K562 (cell line): ENCODE results near the gene TSPAN15. TPM values are rescaled to one million over a fixed set of nuclear protein-coding genes. Genes with fewer than 3 reads are reported as not detected.

Experiments
- COPS2 ChIP-seq: fragments of 450-650 bp; conservative IDR thresholded peaks from 2 replicates; pipeline ENCODE4 v1.6.1; 2016; ENCODE audit warnings: mild to moderate bottlenecking, moderate library complexity
- CTCF ChIP-seq, 3 experiments: IDR thresholded peaks in 2 of 3; conservative IDR thresholded peaks in 1 of 3; 2 replicates each; pipeline ENCODE4 v1.5.1; 2011 to 2012; ENCODE audit warnings: low read length in 3 of 3, mild to moderate bottlenecking in 3 of 3, control low read depth in 2 of 3, improper control_type of control experiment in 1 of 3, inconsistent platforms in 1 of 3, low read depth in 1 of 3, mixed read lengths in 1 of 3, moderate library complexity in 1 of 3; ENCODE audit not compliant: insufficient read depth in 2 of 3
- JUNB ChIP-seq: fragments of 450-650 bp; formaldehyde crosslinking; conservative IDR thresholded peaks from 2 replicates; pipeline ENCODE4 v1.4.0; 2020; ENCODE audit warnings: mild to moderate bottlenecking
- KAT7 ChIP-seq: sonication (generic); formaldehyde crosslinking; IDR thresholded peaks from 2 replicates; pipeline ENCODE4 v1.8.0; 2022; ENCODE audit warnings: missing genetic modification reagents, mild to moderate bottlenecking, borderline replicate concordance
- RAD21 ChIP-seq, 2 experiments: fragments of 250-450 bp in 1 of 2; fragments of 450-650 bp in 1 of 2; sonication (Bioruptor Pico) in 1 of 2; formaldehyde crosslinking in 1 of 2; IDR thresholded peaks in 1 of 2; conservative IDR thresholded peaks in 1 of 2; 2 replicates each; pipeline versions ENCODE4 v1.4.0 to v1.8.0; 2020 to 2022; ENCODE audit warnings: mild to moderate bottlenecking in 2 of 2, moderate library complexity in 1 of 2
- RBBP5 ChIP-seq: fragments of 200-600 bp; sonication (generic); IDR thresholded peaks from 2 replicates; pipeline ENCODE4 v1.6.1; 2012; ENCODE audit warnings: borderline replicate concordance, mild to moderate bottlenecking, low read length, control low read depth, inconsistent platforms; ENCODE audit not compliant: insufficient read depth, poor library complexity, severe bottlenecking
- REST ChIP-seq, 2 experiments: fragments of 450-650 bp; formaldehyde crosslinking in 1 of 2; IDR thresholded peaks; 2 replicates each; pipeline versions ENCODE4 v1.4.0 to v1.6.1; 2014 to 2020; ENCODE audit warnings: mild to moderate bottlenecking in 2 of 2, borderline replicate concordance in 1 of 2, low read depth in 1 of 2
- SMC3 ChIP-seq: conservative IDR thresholded peaks from 2 replicates; pipeline ENCODE4 v1.6.1; 2011; ENCODE audit warnings: low read depth, low read length, improper control_type of control experiment; ENCODE audit not compliant: insufficient read depth
- SNRNP70 ChIP-seq: fragments of 200-400 bp; formaldehyde crosslinking; optimal IDR thresholded peaks from 2 replicates; pipeline ENCODE3; 2017; ENCODE audit warnings: low read depth, low read length
- SRSF1 ChIP-seq: fragments of 200-400 bp; formaldehyde crosslinking; IDR thresholded peaks from 2 replicates; pipeline ENCODE4 v1.6.1; 2017; ENCODE audit warnings: mild to moderate bottlenecking, low read depth, low read length, moderate library complexity
- TEAD1 ChIP-seq, 2 experiments: fragments of 450-650 bp in 1 of 2; sonication (generic) in 1 of 2; formaldehyde crosslinking; IDR thresholded peaks; 2 replicates each; pipeline versions ENCODE4 v1.4.0 to v1.8.0; 2020 to 2022; ENCODE audit warnings: mild to moderate bottlenecking in 2 of 2, missing genetic modification reagents in 1 of 2
- USF1 ChIP-seq: sonication (generic); formaldehyde crosslinking; IDR thresholded peaks from 2 replicates; pipeline ENCODE4 v1.9.0; 2022; ENCODE audit warnings: mild to moderate bottlenecking, missing genetic modification reagents
- ZBTB7A ChIP-seq: IDR thresholded peaks from 2 replicates; pipeline ENCODE4 v1.6.1; 2011; ENCODE audit warnings: low read depth, mild to moderate bottlenecking, low read length, moderate library complexity, borderline replicate concordance; ENCODE audit not compliant: control insufficient read depth
- ZEB2 ChIP-seq: fragments of 450-650 bp; IDR thresholded peaks from 2 replicates; pipeline ENCODE4 v1.6.1; 2016
- ZNF79 ChIP-seq: fragments of 250-450 bp; sonication (Bioruptor Pico); IDR thresholded peaks from 2 replicates; pipeline ENCODE4 v1.4.0; 2020; ENCODE audit warnings: low read depth, mild to moderate bottlenecking, moderate library complexity
- polyA plus RNA-seq, 8 experiments: library from polyadenylated mRNA; depleted of rRNA in 4 of 8; stranded (reverse) in 5 of 8; unstranded in 3 of 8; fragments of >200 nt; fragmentation: Nextera tagmentation in 2 of 8; fragmentation: Illumina TruSeq in 1 of 8; extraction: Ambion mirVana in 2 of 8; extraction: Trizol in 1 of 8; gene quantifications; 2 replicates each; pipeline versions ENCODE4 v1.2.1 to v1.2.3, GENCODE V29; 2011 to 2014; ENCODE audit warnings: inconsistent platforms in 1 of 8, missing spikeins in 1 of 8
- total RNA-seq, 7 experiments: library from RNA; depleted of rRNA in 6 of 7; stranded (reverse); fragments of >200 nt in 6 of 7; fragmentation: Illumina TruSeq in 2 of 7; extraction: Trizol in 2 of 7; gene quantifications; 2 replicates each; pipeline versions ENCODE4 v1.2.1 to v1.2.3, GENCODE V29; 2011 to 2021; ENCODE audit warnings: low replicate concordance in 1 of 7

TSPAN15 gene
- total and polyA plus RNA-seq, 9 of the 15 experiments (the other 6 are each of a cell fraction or from before 2014, with no cell fraction given): 0.33 to 1.0 (median 0.45) TPM; not detected in 2

GRCh38 chr10:69407621-69408301, 43.5 kb upstream of the TSPAN15 start (continued):
- TF ChIP-seq REST (IDR thresholded peaks at IDR 0.05; ENCODE audit: borderline replicate concordance) (peak; percentile 21; the same call in 1 of the 2 replicates), REST (CRISPR knock-in tag; IDR thresholded peaks at IDR 0.05; ENCODE audit: low read depth) (no peak), ZEB2 (no peak), RBBP5 (no peak), TEAD1 (CRISPR knock-in tag; IDR thresholded peaks at IDR 0.05) (no peak), CTCF (IDR thresholded peaks at IDR 0.05 in 2 of 3, conservative IDR thresholded peaks at IDR 0.05 in 1 of 3; ENCODE audit: insufficient read depth in 2 of 3, low read depth in 1 of 3, low read length in 3 of 3) (peak; percentile 52 to 67 (median 59); a peak in 5 of 6 replicates), SNRNP70 (no peak), JUNB (no peak), SRSF1 (no peak), RAD21 (CRISPR knock-in tag; conservative IDR thresholded peaks at IDR 0.05 in 1 of 2, IDR thresholded peaks at IDR 0.05 in 1 of 2) (peak; percentile 27 to 58), ZBTB7A (peak; percentile 32; the same call in 1 of the 2 replicates), USF1 (CRISPR knock-in tag) (peak; percentile 7; the same call in 1 of the 2 replicates), KAT7 (CRISPR knock-in tag) (no peak), SMC3 (peak; percentile 31; the same call in 1 of the 2 replicates), ZNF79 (CRISPR knock-in tag) (no peak), COPS2 (no peak)
